K562 (cell line): ENCODE results near the gene CDR2L. TPM values are rescaled to one million over a fixed set of nuclear protein-coding genes. Genes with fewer than 3 reads are reported as not detected.

Experiments
- BACH1 ChIP-seq: fragments of 200-800 bp; sonication (Bioruptor generic); IDR thresholded peaks from 2 replicates; pipeline ENCODE4 v1.6.1; 2016; ENCODE audit warnings: missing genetic modification characterization, missing compliant biosample characterization
- BRD9 ChIP-seq: fragments of 450-650 bp; IDR thresholded peaks from 2 replicates; pipeline ENCODE4 v1.6.1; 2018; ENCODE audit warnings: low read depth; ENCODE audit not compliant: partially characterized antibody
- GATAD2B ChIP-seq: fragments of 450-650 bp; IDR thresholded peaks from 2 replicates; pipeline ENCODE4 v1.6.1; 2017; ENCODE audit warnings: mild to moderate bottlenecking, borderline replicate concordance
- KHSRP ChIP-seq: fragments of 450-650 bp; IDR thresholded peaks from 2 replicates; pipeline ENCODE4 v1.6.1; 2017
- NFIX ChIP-seq: fragments of 250-450 bp; sonication (Bioruptor Pico); IDR thresholded peaks from 2 replicates; pipeline ENCODE4 v1.4.0; 2020; ENCODE audit warnings: low read depth, mild to moderate bottlenecking, moderate library complexity
- PHF8 ChIP-seq: fragments of 200-600 bp; sonication (generic); IDR thresholded peaks from 2 replicates; pipeline ENCODE4 v1.6.1; 2012; ENCODE audit warnings: mixed run types, mild to moderate bottlenecking, inconsistent platforms, low read length, moderate library complexity, borderline replicate concordance
- SIRT6 ChIP-seq: IDR thresholded peaks from one replicate; pipeline ENCODE4 v1.6.1; 2012; ENCODE audit warnings: low read depth, mild to moderate bottlenecking, control low read depth, inconsistent platforms, low read length, moderate library complexity
- SUPT5H ChIP-seq: fragments of 450-650 bp; IDR thresholded peaks from 2 replicates; pipeline ENCODE4 v1.6.1; 2016
- ZNF12 ChIP-seq: sonication (generic); formaldehyde crosslinking; IDR thresholded peaks from 2 replicates; pipeline ENCODE4 v1.4.0; 2020; ENCODE audit warnings: mild to moderate bottlenecking, missing genetic modification reagents
- ZNF124 ChIP-seq: sonication (generic); formaldehyde crosslinking; IDR thresholded peaks from 2 replicates; pipeline ENCODE4 v1.8.1; 2022; ENCODE audit warnings: missing genetic modification reagents
- ZNF184 ChIP-seq: sonication (generic); formaldehyde crosslinking; IDR thresholded peaks from 2 replicates; pipeline ENCODE4 v1.5.0; 2020; ENCODE audit warnings: missing genetic modification reagents
- ZSCAN29 ChIP-seq: fragments of 450-650 bp; IDR thresholded peaks from 2 replicates; pipeline ENCODE4 v1.6.1; 2017
- polyA plus RNA-seq, 8 experiments: library from polyadenylated mRNA; depleted of rRNA in 4 of 8; stranded (reverse) in 5 of 8; unstranded in 3 of 8; fragments of >200 nt; fragmentation: Nextera tagmentation in 2 of 8; fragmentation: Illumina TruSeq in 1 of 8; extraction: Ambion mirVana in 2 of 8; extraction: Trizol in 1 of 8; gene quantifications; 2 replicates each; pipeline versions ENCODE4 v1.2.1 to v1.2.3, GENCODE V29; 2011 to 2014; ENCODE audit warnings: inconsistent platforms in 1 of 8, missing spikeins in 1 of 8
- total RNA-seq, 7 experiments: library from RNA; depleted of rRNA in 6 of 7; stranded (reverse); fragments of >200 nt in 6 of 7; fragmentation: Illumina TruSeq in 2 of 7; extraction: Trizol in 2 of 7; gene quantifications; 2 replicates each; pipeline versions ENCODE4 v1.2.1 to v1.2.3, GENCODE V29; 2011 to 2021; ENCODE audit warnings: low replicate concordance in 1 of 7
- TF ChIP-seq, protein P1 (sequence below): sonication (generic); formaldehyde crosslinking; IDR thresholded peaks from 2 replicates; pipeline ENCODE4 v1.8.0; 2022; ENCODE audit warnings: mild to moderate bottlenecking, missing genetic modification reagents
- TF ChIP-seq, protein P2 (sequence below): fragments of 450-650 bp; IDR thresholded peaks from 2 replicates; pipeline ENCODE4 v1.6.1; 2016; ENCODE audit warnings: borderline replicate concordance
- TF ChIP-seq, protein P3 (sequence below): fragments of 450-650 bp; IDR thresholded peaks from 2 replicates; pipeline ENCODE4 v1.6.1; 2018; ENCODE audit warnings: mild to moderate bottlenecking, low read depth; ENCODE audit not compliant: partially characterized antibody
- TF ChIP-seq, protein P4 (sequence below): fragments of 200-400 bp; formaldehyde crosslinking; IDR thresholded peaks from 2 replicates; pipeline ENCODE4 v1.6.1; 2017; ENCODE audit warnings: mild to moderate bottlenecking, low read depth, low read length, moderate library complexity
- TF ChIP-seq, protein P5 (sequence below), 2 experiments: fragments of 450-650 bp in 1 of 2; IDR thresholded peaks; 2 replicates each; pipeline ENCODE4 v1.6.1; 2011 to 2017; ENCODE audit warnings: low read depth in 2 of 2, antibody characterized with exemption in 1 of 2, borderline replicate concordance in 1 of 2, low read length in 1 of 2, mild to moderate bottlenecking in 1 of 2, mixed read lengths in 1 of 2; ENCODE audit not compliant: control insufficient read depth in 1 of 2

Gene CDR2L
- total and polyA plus RNA-seq, 9 of the 15 experiments (the other 6 are each of a cell fraction or from before 2014, with no cell fraction given): 2.7 to 16.0 (median 7.3) TPM

DNA sequence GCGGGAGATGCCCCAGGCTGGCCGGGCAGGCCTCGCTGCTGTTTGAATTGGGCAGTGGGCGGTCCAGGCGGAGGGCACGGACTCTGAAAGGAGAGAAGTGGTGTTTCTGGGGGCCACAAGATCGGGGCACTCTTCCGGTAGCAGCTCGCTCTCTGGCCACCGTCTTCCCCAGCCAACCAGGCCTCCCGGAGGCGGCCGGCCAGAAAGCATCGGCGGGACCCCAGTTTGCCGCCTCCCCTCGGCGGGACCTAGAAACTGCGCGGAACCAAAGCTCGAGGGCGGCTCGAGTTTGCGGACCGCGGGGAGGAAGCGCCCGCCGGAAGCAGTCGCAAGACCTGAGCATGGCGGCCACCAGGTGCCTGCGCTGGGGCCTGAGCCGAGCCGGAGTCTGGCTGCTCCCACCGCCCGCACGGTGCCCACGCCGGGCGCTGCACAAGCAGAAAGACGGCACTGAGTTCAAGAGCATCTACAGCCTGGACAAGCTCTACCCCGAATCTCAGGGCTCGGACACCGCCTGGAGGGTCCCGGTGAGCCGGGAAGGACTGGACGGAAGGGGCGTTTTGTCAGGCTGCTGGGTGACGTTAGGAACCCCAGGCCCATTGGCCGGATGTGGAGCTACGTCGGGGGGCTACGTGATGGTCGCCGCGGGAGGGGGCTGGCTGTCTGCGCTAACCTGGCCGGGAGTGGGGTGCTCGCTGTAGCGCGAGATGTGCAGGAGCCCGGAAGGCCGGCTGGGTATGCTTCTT lies 25.1 kb downstream of the CDR2L start, which contains the start of gene MRPL58 (continued):
- TF ChIP-seq, protein P1, sequence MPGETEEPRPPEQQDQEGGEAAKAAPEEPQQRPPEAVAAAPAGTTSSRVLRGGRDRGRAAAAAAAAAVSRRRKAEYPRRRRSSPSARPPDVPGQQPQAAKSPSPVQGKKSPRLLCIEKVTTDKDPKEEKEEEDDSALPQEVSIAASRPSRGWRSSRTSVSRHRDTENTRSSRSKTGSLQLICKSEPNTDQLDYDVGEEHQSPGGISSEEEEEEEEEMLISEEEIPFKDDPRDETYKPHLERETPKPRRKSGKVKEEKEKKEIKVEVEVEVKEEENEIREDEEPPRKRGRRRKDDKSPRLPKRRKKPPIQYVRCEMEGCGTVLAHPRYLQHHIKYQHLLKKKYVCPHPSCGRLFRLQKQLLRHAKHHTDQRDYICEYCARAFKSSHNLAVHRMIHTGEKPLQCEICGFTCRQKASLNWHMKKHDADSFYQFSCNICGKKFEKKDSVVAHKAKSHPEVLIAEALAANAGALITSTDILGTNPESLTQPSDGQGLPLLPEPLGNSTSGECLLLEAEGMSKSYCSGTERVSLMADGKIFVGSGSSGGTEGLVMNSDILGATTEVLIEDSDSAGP (CRISPR knock-in tag): 0 out of 2 replicates have a peak, but pooled peaks have one; percentile 12
- peak; percentile 71 for TF ChIP-seq GATAD2B
- TF ChIP-seq ZNF12 (CRISPR knock-in tag): no peak
- TF ChIP-seq, protein P2, sequence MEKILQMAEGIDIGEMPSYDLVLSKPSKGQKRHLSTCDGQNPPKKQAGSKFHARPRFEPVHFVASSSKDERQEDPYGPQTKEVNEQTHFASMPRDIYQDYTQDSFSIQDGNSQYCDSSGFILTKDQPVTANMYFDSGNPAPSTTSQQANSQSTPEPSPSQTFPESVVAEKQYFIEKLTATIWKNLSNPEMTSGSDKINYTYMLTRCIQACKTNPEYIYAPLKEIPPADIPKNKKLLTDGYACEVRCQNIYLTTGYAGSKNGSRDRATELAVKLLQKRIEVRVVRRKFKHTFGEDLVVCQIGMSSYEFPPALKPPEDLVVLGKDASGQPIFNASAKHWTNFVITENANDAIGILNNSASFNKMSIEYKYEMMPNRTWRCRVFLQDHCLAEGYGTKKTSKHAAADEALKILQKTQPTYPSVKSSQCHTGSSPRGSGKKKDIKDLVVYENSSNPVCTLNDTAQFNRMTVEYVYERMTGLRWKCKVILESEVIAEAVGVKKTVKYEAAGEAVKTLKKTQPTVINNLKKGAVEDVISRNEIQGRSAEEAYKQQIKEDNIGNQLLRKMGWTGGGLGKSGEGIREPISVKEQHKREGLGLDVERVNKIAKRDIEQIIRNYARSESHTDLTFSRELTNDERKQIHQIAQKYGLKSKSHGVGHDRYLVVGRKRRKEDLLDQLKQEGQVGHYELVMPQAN: peak; percentile 80; the same call in 1 of the 2 replicates
- TF ChIP-seq BRD9: no peak
- no peak for TF ChIP-seq ZNF124 (CRISPR knock-in tag)
- no peak for TF ChIP-seq ZNF184 (CRISPR knock-in tag)
- TF ChIP-seq NFIX: no peak
- TF ChIP-seq PHF8: peak; percentile 97
- TF ChIP-seq KHSRP: no peak
- TF ChIP-seq, protein P3, sequence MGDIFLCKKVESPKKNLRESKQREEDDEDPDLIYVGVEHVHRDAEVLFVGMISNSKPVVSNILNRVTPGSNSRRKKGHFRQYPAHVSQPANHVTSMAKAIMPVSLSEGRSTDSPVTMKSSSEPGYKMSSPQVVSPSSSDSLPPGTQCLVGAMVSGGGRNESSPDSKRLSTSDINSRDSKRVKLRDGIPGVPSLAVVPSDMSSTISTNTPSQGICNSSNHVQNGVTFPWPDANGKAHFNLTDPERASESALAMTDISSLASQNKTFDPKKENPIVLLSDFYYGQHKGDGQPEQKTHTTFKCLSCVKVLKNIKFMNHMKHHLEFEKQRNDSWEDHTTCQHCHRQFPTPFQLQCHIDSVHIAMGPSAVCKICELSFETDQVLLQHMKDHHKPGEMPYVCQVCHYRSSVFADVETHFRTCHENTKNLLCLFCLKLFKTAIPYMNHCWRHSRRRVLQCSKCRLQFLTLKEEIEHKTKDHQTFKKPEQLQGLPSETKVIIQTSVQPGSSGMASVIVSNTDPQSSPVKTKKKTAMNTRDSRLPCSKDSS: no peak
- no peak for TF ChIP-seq SIRT6
- no peak for TF ChIP-seq BACH1 (tag)
- TF ChIP-seq, protein P4, sequence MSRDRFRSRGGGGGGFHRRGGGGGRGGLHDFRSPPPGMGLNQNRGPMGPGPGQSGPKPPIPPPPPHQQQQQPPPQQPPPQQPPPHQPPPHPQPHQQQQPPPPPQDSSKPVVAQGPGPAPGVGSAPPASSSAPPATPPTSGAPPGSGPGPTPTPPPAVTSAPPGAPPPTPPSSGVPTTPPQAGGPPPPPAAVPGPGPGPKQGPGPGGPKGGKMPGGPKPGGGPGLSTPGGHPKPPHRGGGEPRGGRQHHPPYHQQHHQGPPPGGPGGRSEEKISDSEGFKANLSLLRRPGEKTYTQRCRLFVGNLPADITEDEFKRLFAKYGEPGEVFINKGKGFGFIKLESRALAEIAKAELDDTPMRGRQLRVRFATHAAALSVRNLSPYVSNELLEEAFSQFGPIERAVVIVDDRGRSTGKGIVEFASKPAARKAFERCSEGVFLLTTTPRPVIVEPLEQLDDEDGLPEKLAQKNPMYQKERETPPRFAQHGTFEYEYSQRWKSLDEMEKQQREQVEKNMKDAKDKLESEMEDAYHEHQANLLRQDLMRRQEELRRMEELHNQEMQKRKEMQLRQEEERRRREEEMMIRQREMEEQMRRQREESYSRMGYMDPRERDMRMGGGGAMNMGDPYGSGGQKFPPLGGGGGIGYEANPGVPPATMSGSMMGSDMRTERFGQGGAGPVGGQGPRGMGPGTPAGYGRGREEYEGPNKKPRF: no peak
- TF ChIP-seq, protein P5, sequence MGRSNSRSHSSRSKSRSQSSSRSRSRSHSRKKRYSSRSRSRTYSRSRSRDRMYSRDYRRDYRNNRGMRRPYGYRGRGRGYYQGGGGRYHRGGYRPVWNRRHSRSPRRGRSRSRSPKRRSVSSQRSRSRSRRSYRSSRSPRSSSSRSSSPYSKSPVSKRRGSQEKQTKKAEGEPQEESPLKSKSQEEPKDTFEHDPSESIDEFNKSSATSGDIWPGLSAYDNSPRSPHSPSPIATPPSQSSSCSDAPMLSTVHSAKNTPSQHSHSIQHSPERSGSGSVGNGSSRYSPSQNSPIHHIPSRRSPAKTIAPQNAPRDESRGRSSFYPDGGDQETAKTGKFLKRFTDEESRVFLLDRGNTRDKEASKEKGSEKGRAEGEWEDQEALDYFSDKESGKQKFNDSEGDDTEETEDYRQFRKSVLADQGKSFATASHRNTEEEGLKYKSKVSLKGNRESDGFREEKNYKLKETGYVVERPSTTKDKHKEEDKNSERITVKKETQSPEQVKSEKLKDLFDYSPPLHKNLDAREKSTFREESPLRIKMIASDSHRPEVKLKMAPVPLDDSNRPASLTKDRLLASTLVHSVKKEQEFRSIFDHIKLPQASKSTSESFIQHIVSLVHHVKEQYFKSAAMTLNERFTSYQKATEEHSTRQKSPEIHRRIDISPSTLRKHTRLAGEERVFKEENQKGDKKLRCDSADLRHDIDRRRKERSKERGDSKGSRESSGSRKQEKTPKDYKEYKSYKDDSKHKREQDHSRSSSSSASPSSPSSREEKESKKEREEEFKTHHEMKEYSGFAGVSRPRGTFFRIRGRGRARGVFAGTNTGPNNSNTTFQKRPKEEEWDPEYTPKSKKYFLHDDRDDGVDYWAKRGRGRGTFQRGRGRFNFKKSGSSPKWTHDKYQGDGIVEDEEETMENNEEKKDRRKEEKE (IDR thresholded peaks at IDR 0.05; ENCODE audit: borderline replicate concordance in 1 of 2, control insufficient read depth in 1 of 2, low read depth in 2 of 2, low read length in 1 of 2): peak in 1 of 2 experiments; percentile 92; a peak in 1 of 4 replicates
- peak; percentile 83 for TF ChIP-seq SUPT5H
- no peak for TF ChIP-seq ZSCAN29
